Common myeloid progenitor, CD34-positive (primary cell): ENCODE data around the gene EIF3A.

Experiments used
- CTCF ChIA-PET: fragments of 350-600 bp; sonication (Branson Sonifier 250); formaldehyde crosslinking; loops from one replicate; lab custom pipeline; 2021; ENCODE audit warnings: antibody characterized with exemption; lab: Charles Lee
- POLR2A ChIA-PET: fragments of 350-600 bp; sonication (Branson Sonifier 250); formaldehyde crosslinking; loops from one replicate; lab custom pipeline; 2021; ENCODE audit warnings: antibody characterized with exemption; lab: Charles Lee
- DNase-seq, 3 donors: peaks; one replicate each; pipeline versions ENCODE4 v3.0.0 to v3.0.0-alpha.2; 2013
- H3K27ac ChIP-seq, 2 experiments: 1 replicate in 1 of 2; 2 replicates in 1 of 2; pipeline ENCODE4 v1.7.0; 2013; ENCODE audit warnings: inconsistent platforms in 2 of 2, low read length in 2 of 2, mild to moderate bottlenecking in 2 of 2, low read depth in 1 of 2, moderate library complexity in 1 of 2; ENCODE audit not compliant: severe bottlenecking in 2 of 2, insufficient read depth in 1 of 2, poor library complexity in 1 of 2
- H3K27me3 ChIP-seq, 5 experiments: replicated peaks in 2 of 5; 1 replicate in 3 of 5; 2 replicates in 2 of 5; pipeline versions ENCODE4 v1.6.1 to v1.7.0; 2013; ENCODE audit warnings: low read length in 4 of 5, mild to moderate bottlenecking in 2 of 5, moderate library complexity in 2 of 5, inconsistent platforms in 1 of 5; ENCODE audit not compliant: insufficient read depth in 5 of 5, control insufficient read depth in 4 of 5
- H3K36me3 ChIP-seq, 4 experiments: 1 replicate in 2 of 4; 2 replicates in 2 of 4; pipeline versions ENCODE4 v1.6.1 to v1.7.0; 2013; ENCODE audit warnings: low read length in 3 of 4, control low read depth in 1 of 4, mild to moderate bottlenecking in 1 of 4; ENCODE audit not compliant: control insufficient read depth in 4 of 4, insufficient read depth in 4 of 4
- H3K4me1 ChIP-seq, 4 experiments: 1 replicate in 3 of 4; 2 replicates in 1 of 4; pipeline versions ENCODE4 v1.6.1 to v1.7.1; 2013; ENCODE audit warnings: low read length in 3 of 4, mild to moderate bottlenecking in 3 of 4, control low read depth in 1 of 4, inconsistent platforms in 1 of 4, moderate library complexity in 1 of 4; ENCODE audit not compliant: control insufficient read depth in 4 of 4, insufficient read depth in 4 of 4; ENCODE audit errors: control extremely low read depth in 1 of 4
- H3K4me3 ChIP-seq, 7 experiments: 1 replicate in 4 of 7; 2 replicates in 3 of 7; pipeline versions ENCODE4 v1.5.1 to v1.7.0; 2013; ENCODE audit warnings: mild to moderate bottlenecking in 7 of 7, low read length in 6 of 7, moderate library complexity in 6 of 7, inconsistent platforms in 2 of 7, low read depth in 2 of 7, control low read depth in 1 of 7; ENCODE audit not compliant: insufficient read depth in 4 of 7, control insufficient read depth in 1 of 7; ENCODE audit errors: extremely low read depth in 1 of 7
- H3K9me3 ChIP-seq, 5 experiments: 1 replicate in 4 of 5; 2 replicates in 1 of 5; pipeline versions ENCODE4 v1.6.1 to v1.7.1; 2013; ENCODE audit warnings: low read length in 4 of 5, mild to moderate bottlenecking in 2 of 5, inconsistent platforms in 1 of 5, low read depth in 1 of 5, moderate library complexity in 1 of 5; ENCODE audit not compliant: control insufficient read depth in 4 of 5, insufficient read depth in 2 of 5; ENCODE audit errors: control extremely low read depth in 1 of 5
- WGBS: methylation state at CpG from one replicate; pipeline ENCODE4 v1.1.5; 2013; ENCODE audit not compliant: insufficient coverage; 5-methylcytosine and 5-hydroxymethylcytosine counted together

Gene EIF3A

GRCh38 chr10:118995739-118996138 lies 84.9 kb downstream of the EIF3A start:
- Histone ChIP-seq H3K4me3 (no peak overlapping the region), H3K9me3 (peaks cover 0 to 3% (median 0%) of the 10 kb centered on the region in 5 experiments), H3K4me1 (no peaks in the 10 kb centered on the region), H3K27ac (no peak overlapping the region), H3K27me3 (peaks cover 0 to 2% (median 0%) of the 10 kb centered on the region in 5 experiments), H3K36me3 (no peaks in the 10 kb centered on the region)
- CTCF ChIA-PET = no interaction called here
- no peak for DNase-seq
- 97% methylated on average over 8 of the region's 10 CpGs for WGBS
- POLR2A ChIA-PET = interaction anchor here (0.7 kb wide), 1 partner anchor 167 kb away, joined by 3 read pairs; no protein-coding TSS in a partner anchor

GRCh38 chr10:118994321-118994720 lies 86.3 kb downstream of the EIF3A start:
- Histone ChIP-seq H3K9me3 (peaks cover 0 to 3% (median 0%) of the 10 kb centered on the region in 5 experiments), H3K27me3 (peaks cover 0 to 2% (median 0%) of the 10 kb centered on the region in 5 experiments), H3K4me1 (no peaks in the 10 kb centered on the region), H3K27ac (no peak overlapping the region), H3K4me3 (no peak overlapping the region), H3K36me3 (no peaks in the 10 kb centered on the region)
- CTCF ChIA-PET = no interaction called here
- POLR2A ChIA-PET = no interaction called here
- WGBS = 94% methylated on average over 2 of the region's 2 CpGs
- no peak for DNase-seq

GRCh38 chr10:118993214-118993613 lies 87.4 kb downstream of the EIF3A start:
- CTCF ChIA-PET = no interaction called here
- 96% methylated on average over 2 of the region's 3 CpGs for WGBS
- no peaks in the 10 kb centered on the region for H3K36me3 ChIP-seq
- no peaks in the 10 kb centered on the region for H3K4me1 ChIP-seq
- peaks cover 0 to 2% (median 0%) of the 10 kb centered on the region in 5 experiments for H3K27me3 ChIP-seq
- H3K27ac ChIP-seq = no peak overlapping the region
- H3K4me3 ChIP-seq = no peak overlapping the region
- no peak for DNase-seq
- H3K9me3 ChIP-seq = peaks cover 0 to 3% (median 0%) of the 10 kb centered on the region in 5 experiments
- POLR2A ChIA-PET = no interaction called here

- no peak for DNase-seq
- Histone ChIP-seq H3K4me1 (no peaks in the 10 kb centered on the region), H3K4me3 (no peak overlapping the region), H3K27ac (no peak overlapping the region), H3K36me3 (no peaks in the 10 kb centered on the region), H3K9me3 (no peaks in the 10 kb centered on the region), H3K27me3 (peaks cover 0 to 2% (median 0%) of the 10 kb centered on the region in 5 experiments)
- CTCF ChIA-PET = no interaction called here
- WGBS = 100% methylated on average over 1 of the region's 2 CpGs
- POLR2A ChIA-PET = no interaction called here
Observed at GRCh38 chr10:118992496-118992895, 88.1 kb downstream of the EIF3A start.

- WGBS = no CpG with 5 or more reads among the region's 1 CpG
- ChIA-PET POLR2A (interaction anchor here (0.6 kb wide), 1 partner anchor 1293 kb away, joined by 4 read pairs; no protein-coding TSS in a partner anchor), CTCF (no interaction called here)
- Histone ChIP-seq H3K36me3 (no peaks in the 10 kb centered on the region), H3K4me1 (no peaks in the 10 kb centered on the region), H3K4me3 (no peak overlapping the region), H3K27ac (no peak overlapping the region), H3K9me3 (peaks cover 0 to 5% (median 0%) of the 10 kb centered on the region in 5 experiments), H3K27me3 (peaks cover 0 to 1% (median 0%) of the 10 kb centered on the region in 5 experiments)
- no peak for DNase-seq
Observed at GRCh38 chr10:118990326-118990725, 90.3 kb downstream of the EIF3A start.

- Histone ChIP-seq H3K27me3 (no peaks in the 10 kb centered on the region), H3K27ac (no peak overlapping the region), H3K4me1 (peaks cover 0 to 7% (median 0%) of the 10 kb centered on the region in 4 experiments), H3K4me3 (no peak overlapping the region), H3K36me3 (no peaks in the 10 kb centered on the region), H3K9me3 (peaks cover 0 to 9% (median 0%) of the 10 kb centered on the region in 5 experiments)
- WGBS = 100% methylated on average over 2 of the region's 7 CpGs
- DNase-seq = no peak
- ChIA-PET POLR2A (no interaction called here), CTCF (no interaction called here)
Observed at GRCh38 chr10:118986815-118987790, 93.5 kb downstream of the EIF3A start.

- CTCF ChIA-PET = no interaction called here
- Histone ChIP-seq H3K4me1 (peaks cover 0 to 7% (median 0%) of the 10 kb centered on the region in 4 experiments), H3K4me3 (no peak overlapping the region), H3K27me3 (no peaks in the 10 kb centered on the region), H3K36me3 (no peaks in the 10 kb centered on the region), H3K27ac (no peak overlapping the region), H3K9me3 (peaks cover 0 to 9% (median 0%) of the 10 kb centered on the region in 5 experiments)
- WGBS = 100% methylated on average over 2 of the region's 2 CpGs
- POLR2A ChIA-PET = no interaction called here
- no peak for DNase-seq
Observed at GRCh38 chr10:118985576-118985975, 95.0 kb downstream of the EIF3A start.
